SU-DHL-6 (cell line): ENCODE data around the gene TTC22.
"Not testable (repeated sequence)": the region's sequence is repeated elsewhere in the genome, so short reads cannot be mapped to it uniquely, and the experiment has no call there.

Experiments
- H2AFZ ChIP-seq: fragments of 200-600 bp; sonication (generic); 2 replicates; pipeline ENCODE4 v1.6.1; 2014; ENCODE audit warnings: low read depth, mild to moderate bottlenecking, moderate library complexity, mixed read lengths, antibody characterized with exemption, low read length; ENCODE audit not compliant: severe bottlenecking
- H3F3A ChIP-seq: fragments of 200-600 bp; shearing (Covaris generic); 2 replicates; pipeline ENCODE4 v1.6.0; 2016; ENCODE audit warnings: antibody characterized with exemption, mild to moderate bottlenecking; ENCODE audit not compliant: insufficient read depth
- H3K27ac ChIP-seq: fragments of 200-600 bp; sonication (generic); 2 replicates; pipeline ENCODE4 v1.5.1; 2016; ENCODE audit warnings: low read depth, mild to moderate bottlenecking, low read length, moderate library complexity, mixed read lengths
- H3K27me3 ChIP-seq: fragments of 200-600 bp; sonication (generic), shearing (Covaris generic); 2 replicates; pipeline ENCODE4 v1.6.0; 2014; ENCODE audit warnings: mild to moderate bottlenecking, low read length
- H3K36me3 ChIP-seq: fragments of 200-600 bp; sonication (generic); 2 replicates; pipeline ENCODE4 v1.6.1; 2014; ENCODE audit warnings: mild to moderate bottlenecking, low read length, mixed read lengths
- H3K4me2 ChIP-seq: fragments of 300-600, 200-600 bp; shearing (Covaris generic), sonication (generic); 2 replicates; pipeline ENCODE4 v1.6.0; 2014; ENCODE audit warnings: low read length, low read depth, mild to moderate bottlenecking; ENCODE audit not compliant: poor library complexity, severe bottlenecking
- H3K4me3 ChIP-seq: fragments of 200-600 bp; sonication (generic); 2 replicates; pipeline ENCODE4 v1.5.1; 2014; ENCODE audit warnings: antibody characterized with exemption, low read length, mild to moderate bottlenecking, mixed read lengths; ENCODE audit not compliant: insufficient read depth, poor library complexity, severe bottlenecking
- H3K79me2 ChIP-seq: fragments of 200-600 bp; sonication (generic); 2 replicates; pipeline ENCODE4 v1.6.1; 2014; ENCODE audit warnings: mild to moderate bottlenecking, low read length, moderate library complexity; ENCODE audit not compliant: insufficient read depth
- H3K9ac ChIP-seq: fragments of 200-600 bp; sonication (generic); 2 replicates; pipeline ENCODE4 v1.7.0; 2014; ENCODE audit warnings: mild to moderate bottlenecking, low read length
- H3K9me2 ChIP-seq: fragments of 200-600 bp; sonication (generic); replicated peaks from 2 replicates; pipeline ENCODE4 v1.6.1; 2014; ENCODE audit warnings: low read length; ENCODE audit not compliant: insufficient read depth
- H3K9me3 ChIP-seq: fragments of 200-600 bp; sonication (generic); 2 replicates; pipeline ENCODE4 v1.6.1; 2014; ENCODE audit warnings: low read length, mixed read lengths; ENCODE audit not compliant: insufficient read depth
- H4K20me1 ChIP-seq: fragments of 200-600 bp; sonication (generic); 2 replicates; pipeline ENCODE4 v1.6.1; 2014; ENCODE audit warnings: low read depth, mild to moderate bottlenecking, antibody characterized with exemption, low read length, moderate library complexity, mixed read lengths
- CTCF ChIP-seq: fragments of 200-600 bp; sonication (generic); IDR thresholded peaks from one replicate; pipeline ENCODE4 v1.5.1; 2017; ENCODE audit warnings: antibody characterized with exemption, mild to moderate bottlenecking, low read length, moderate library complexity; ENCODE audit not compliant: insufficient read depth, poor library complexity, severe bottlenecking
- EZH2phosphoT487 ChIP-seq: fragments of 200-600 bp; sonication (generic), shearing (Covaris generic); conservative IDR thresholded peaks from 2 replicates; pipeline ENCODE4 v1.6.1; 2018; ENCODE audit warnings: mild to moderate bottlenecking, antibody characterized with exemption, low read length, moderate library complexity, mixed read lengths

TTC22 gene

GRCh38 chr1:54777011-54777410, 24.1 kb downstream of the TTC22 start:
- no peak overlapping the region for H2AFZ ChIP-seq
- no peaks in the 10 kb centered on the region for H3K9me3 ChIP-seq
- no peak overlapping the region for H3K27ac ChIP-seq
- no peak overlapping the region for H3K4me2 ChIP-seq
- H3K9ac ChIP-seq = no peak overlapping the region
- no peaks in the 10 kb centered on the region for H3K79me2 ChIP-seq
- H3K27me3 ChIP-seq = no peaks in the 10 kb centered on the region
- no peaks in the 10 kb centered on the region for H4K20me1 ChIP-seq
- TF ChIP-seq CTCF (no peak), EZH2phosphoT487 (no peak)
- H3F3A ChIP-seq = no peaks in the 10 kb centered on the region
- H3K36me3 ChIP-seq = no peaks in the 10 kb centered on the region
- H3K4me3 ChIP-seq = no peak overlapping the region
- H3K9me2 ChIP-seq = no peaks in the 10 kb centered on the region

- not testable (repeated sequence) for H2AFZ ChIP-seq
Measured at GRCh38 chr1:54775828-54776721, 25.0 kb downstream of the TTC22 start.

GRCh38 chr1:54774820-54775498, 26.2 kb downstream of the TTC22 start:
- Histone ChIP-seq H3K9ac (no peak overlapping the region), H3K9me2 (no peaks in the 10 kb centered on the region), H3K4me3 (no peak overlapping the region), H3K9me3 (no peaks in the 10 kb centered on the region), H3F3A (no peaks in the 10 kb centered on the region), H3K4me2 (no peak overlapping the region), H2AFZ (peak overlapping the region; percentile 39), H3K27me3 (no peaks in the 10 kb centered on the region), H3K27ac (no peak overlapping the region), H3K36me3 (no peaks in the 10 kb centered on the region), H3K79me2 (no peaks in the 10 kb centered on the region), H4K20me1 (no peaks in the 10 kb centered on the region)
- TF ChIP-seq EZH2phosphoT487 (no peak), CTCF (no peak)

More at GRCh38 chr1:54775828-54776721, 25.0 kb downstream of the TTC22 start:
- not testable (repeated sequence) for H3K27me3 ChIP-seq, H3K36me3 ChIP-seq, H3K9ac ChIP-seq, H4K20me1 ChIP-seq, H3F3A ChIP-seq, H3K9me2 ChIP-seq, H3K79me2 ChIP-seq, H3K4me2 ChIP-seq, H3K9me3 ChIP-seq, H3K27ac ChIP-seq, H3K4me3 ChIP-seq

- Histone ChIP-seq H3K79me2 (no peaks in the 10 kb centered on the region), H3K9ac (no peak overlapping the region), H3F3A (no peaks in the 10 kb centered on the region), H3K36me3 (no peaks in the 10 kb centered on the region), H3K4me2 (no peak overlapping the region), H3K27me3 (no peaks in the 10 kb centered on the region), H3K9me2 (no peaks in the 10 kb centered on the region), H2AFZ (no peak overlapping the region), H3K27ac (no peak overlapping the region), H3K4me3 (no peak overlapping the region), H4K20me1 (no peaks in the 10 kb centered on the region), H3K9me3 (no peaks in the 10 kb centered on the region)
- no peak for TF ChIP-seq CTCF
- no peak for TF ChIP-seq EZH2phosphoT487
Measured at GRCh38 chr1:54772951-54773350, 28.2 kb downstream of the TTC22 start.
